A673 (cell line): ENCODE data around the gene KLHDC4.

Source experiments
- EZH2 ChIP-seq: fragments of 200-600 bp; sonication (generic); IDR thresholded peaks from 2 replicates; pipeline ENCODE4 v1.6.1; 2017; ENCODE audit warnings: borderline replicate concordance, low read depth, mild to moderate bottlenecking, mixed read lengths, antibody characterized with exemption, low read length; ENCODE audit not compliant: poor library complexity, severe bottlenecking
- TF ChIP-seq, protein P1 (sequence below): fragments of 300-800, 200-600 bp; sonication (generic); conservative IDR thresholded peaks from 2 replicates; pipeline ENCODE4 v1.5.1; 2017; ENCODE audit warnings: low read depth, mild to moderate bottlenecking, antibody characterized with exemption, low read length, moderate library complexity, mixed read lengths

DNA sequence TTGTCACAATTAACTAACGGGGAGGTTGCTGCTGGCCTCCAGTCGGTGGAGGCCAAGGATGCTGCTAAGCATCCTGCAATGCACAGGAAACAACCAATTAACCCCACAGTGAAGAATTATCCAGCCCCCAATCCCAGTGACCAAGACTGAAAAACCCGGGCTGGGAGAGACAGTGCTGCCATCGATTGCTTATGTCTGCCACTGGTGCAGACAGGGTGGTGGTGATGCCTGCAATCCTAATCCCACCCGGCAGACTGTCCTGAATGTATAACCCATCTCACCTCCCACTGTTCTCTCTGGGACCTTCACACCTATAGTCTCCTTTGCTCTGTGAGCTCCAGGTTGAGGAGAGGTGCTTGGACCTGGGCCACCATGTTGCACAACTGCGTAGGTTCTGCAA is 42.3 kb upstream of the KLHDC4 start:
- TF ChIP-seq, protein P1, sequence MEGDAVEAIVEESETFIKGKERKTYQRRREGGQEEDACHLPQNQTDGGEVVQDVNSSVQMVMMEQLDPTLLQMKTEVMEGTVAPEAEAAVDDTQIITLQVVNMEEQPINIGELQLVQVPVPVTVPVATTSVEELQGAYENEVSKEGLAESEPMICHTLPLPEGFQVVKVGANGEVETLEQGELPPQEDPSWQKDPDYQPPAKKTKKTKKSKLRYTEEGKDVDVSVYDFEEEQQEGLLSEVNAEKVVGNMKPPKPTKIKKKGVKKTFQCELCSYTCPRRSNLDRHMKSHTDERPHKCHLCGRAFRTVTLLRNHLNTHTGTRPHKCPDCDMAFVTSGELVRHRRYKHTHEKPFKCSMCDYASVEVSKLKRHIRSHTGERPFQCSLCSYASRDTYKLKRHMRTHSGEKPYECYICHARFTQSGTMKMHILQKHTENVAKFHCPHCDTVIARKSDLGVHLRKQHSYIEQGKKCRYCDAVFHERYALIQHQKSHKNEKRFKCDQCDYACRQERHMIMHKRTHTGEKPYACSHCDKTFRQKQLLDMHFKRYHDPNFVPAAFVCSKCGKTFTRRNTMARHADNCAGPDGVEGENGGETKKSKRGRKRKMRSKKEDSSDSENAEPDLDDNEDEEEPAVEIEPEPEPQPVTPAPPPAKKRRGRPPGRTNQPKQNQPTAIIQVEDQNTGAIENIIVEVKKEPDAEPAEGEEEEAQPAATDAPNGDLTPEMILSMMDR: no peak
- no peak for TF ChIP-seq EZH2
